Adipose tissue (tissue), 3 donors: ENCODE data around the gene SIL1. TPM values are rescaled to one million over a fixed set of nuclear protein-coding genes. Genes with fewer than 3 reads are reported as not detected.

Source experiments
- H3K27ac ChIP-seq: one replicate; pipeline ENCODE4 v1.5.1; 2013; ENCODE audit warnings: low read depth, low read length
- WGBS, 3 donors: extraction: QIAGEN DNeasy Blood & Tissue Kit; methylation state at CpG; one replicate each; pipeline ENCODE4 v1.1.7; 2013; 5-methylcytosine and 5-hydroxymethylcytosine counted together
- polyA plus RNA-seq, 3 donors: library from polyadenylated mRNA; stranded (reverse); fragments of 200-250 nt; gene quantifications; one replicate each; pipeline ENCODE4 v1.2.3, GENCODE V29; 2013
- donor health status: healthy with polysubstance abuse.
- donor health status: Bipolar disorder and iron deficiency.
- donor health status: healthy.

The SIL1 gene
- polyA plus RNA-seq, 3 donors: 31.5 to 65.9 (median 47.5) TPM

- 80 to 92% (median 91%) methylated on average over 7 of the region's 7 CpGs for WGBS, 3 donors
- no peak overlapping the region for H3K27ac ChIP-seq
These were observed 46.3 kb downstream of the SIL1 start for GRCh38 chr5:139151902-139152301.

GRCh38 chr5:139150367-139150999 lies 47.7 kb downstream of the SIL1 start:
- WGBS, 3 donors: 69 to 87% (median 81%) methylated on average over 9 of the region's 9 CpGs
- no peak overlapping the region for H3K27ac ChIP-seq

GRCh38 chr5:139149477-139150199 lies 48.5 kb downstream of the SIL1 start:
- 49 to 55% (median 55%) methylated on average over 3 of the region's 3 CpGs for WGBS, 3 donors
- no peak overlapping the region for H3K27ac ChIP-seq

- no peak overlapping the region for H3K27ac ChIP-seq
- WGBS, 3 donors: 58 to 85% (median 76%) methylated on average over 5 of the region's 5 CpGs
These were observed 49.2 kb downstream of the SIL1 start for GRCh38 chr5:139148986-139149385.

GRCh38 chr5:139148306-139148705 lies 49.9 kb downstream of the SIL1 start:
- no peak overlapping the region for H3K27ac ChIP-seq
- 47 to 69% (median 66%) methylated on average over 2 of the region's 2 CpGs for WGBS, 3 donors

- no peak overlapping the region for H3K27ac ChIP-seq
- WGBS, 3 donors: 3 to 22% (median 7%) methylated on average over 2 of the region's 2 CpGs
These were observed 50.6 kb downstream of the SIL1 start for GRCh38 chr5:139147483-139148087.

GRCh38 chr5:139146809-139147482 lies 51.2 kb downstream of the SIL1 start:
- no peak overlapping the region for H3K27ac ChIP-seq
- WGBS, 3 donors: 46 to 89% (median 71%) methylated on average over 2 of the region's 2 CpGs

GRCh38 chr5:139141446-139142204 lies 56.5 kb downstream of the SIL1 start:
- WGBS, 3 donors: 32 to 52% (median 38%) methylated on average over 3 of the region's 3 CpGs
- H3K27ac ChIP-seq: no peak overlapping the region

- no peak overlapping the region for H3K27ac ChIP-seq
- WGBS, 3 donors: 27 to 52% (median 36%) methylated on average over 6 of the region's 6 CpGs
These were observed 57.5 kb downstream of the SIL1 start for GRCh38 chr5:139140591-139141071.

- WGBS, 3 donors: 23 to 49% (median 43%) methylated on average over 3 of the region's 3 CpGs
- no peak overlapping the region for H3K27ac ChIP-seq
These were observed 59.4 kb downstream of the SIL1 start for GRCh38 chr5:139138809-139139208.

GRCh38 chr5:139138109-139138508 lies 60.1 kb downstream of the SIL1 start:
- 53 to 86% (median 78%) methylated on average over 4 of the region's 4 CpGs for WGBS, 3 donors
- no peak overlapping the region for H3K27ac ChIP-seq

GRCh38 chr5:139137697-139138096 lies 60.5 kb downstream of the SIL1 start:
- 54 to 60% (median 57%) methylated on average over 4 of the region's 4 CpGs for WGBS, 3 donors
- H3K27ac ChIP-seq: no peak overlapping the region

GRCh38 chr5:139134906-139135305 lies 63.3 kb downstream of the SIL1 start:
- H3K27ac ChIP-seq: no peak overlapping the region

GRCh38 chr5:139133282-139133681 lies 64.9 kb downstream of the SIL1 start:
- WGBS, 3 donors: 53 to 66% (median 57%) methylated on average over 2 of the region's 2 CpGs
- no peak overlapping the region for H3K27ac ChIP-seq

More at GRCh38 chr5:139134906-139135305, 63.3 kb downstream of the SIL1 start:
- WGBS, 3 donors: 68 to 93% (median 85%) methylated on average over 4 of the region's 4 CpGs

- WGBS, 3 donors: 56 to 85% (median 77%) methylated on average over 3 of the region's 3 CpGs
- no peak overlapping the region for H3K27ac ChIP-seq
These were observed 65.7 kb downstream of the SIL1 start for GRCh38 chr5:139132515-139132914.

GRCh38 chr5:139131921-139132432 lies 66.2 kb downstream of the SIL1 start:
- no peak overlapping the region for H3K27ac ChIP-seq
- WGBS, 3 donors: 27 to 68% (median 31%) methylated on average over 2 of the region's 2 CpGs

GRCh38 chr5:139131465-139131864 lies 66.7 kb downstream of the SIL1 start:
- WGBS, 3 donors: 13 to 61% (median 35%) methylated on average over 5 to 6 of the region's 6 CpGs
- no peak overlapping the region for H3K27ac ChIP-seq

GRCh38 chr5:139131062-139131461 lies 67.1 kb downstream of the SIL1 start:
- WGBS, 3 donors: 28 to 67% (median 59%) methylated on average over 3 of the region's 3 CpGs
- no peak overlapping the region for H3K27ac ChIP-seq
